ENCODE data around the gene SETBP1.

GRCh38 chr18:44911773-44912172, 231.1 kb downstream of the SETBP1 start:
- TF ChIP-seq CTCF (IDR thresholded peaks at IDR 0.05; ENCODE audit: low read depth, low read length, poor library complexity, severe bottlenecking), result no peak
- no peak for TF ChIP-seq EZH2phosphoT487 (IDR thresholded peaks at IDR 0.05; ENCODE audit: borderline replicate concordance, low read length)
